GM18517 (cell line): ENCODE data around the gene DNAJC17.

Experiments
- ATAC-seq: cut with Tn5 transposase; IDR thresholded peaks from one replicate; pipeline ENCODE4 v1.9.1; 2021; ENCODE audit warnings: mild to moderate bottlenecking, moderate library complexity; ENCODE audit not compliant: unreplicated experiment

Gene DNAJC17

GRCh38 chr15:40743921-40744814, 63.1 kb downstream of the DNAJC17 start:
- ATAC-seq, result no peak

DNA sequence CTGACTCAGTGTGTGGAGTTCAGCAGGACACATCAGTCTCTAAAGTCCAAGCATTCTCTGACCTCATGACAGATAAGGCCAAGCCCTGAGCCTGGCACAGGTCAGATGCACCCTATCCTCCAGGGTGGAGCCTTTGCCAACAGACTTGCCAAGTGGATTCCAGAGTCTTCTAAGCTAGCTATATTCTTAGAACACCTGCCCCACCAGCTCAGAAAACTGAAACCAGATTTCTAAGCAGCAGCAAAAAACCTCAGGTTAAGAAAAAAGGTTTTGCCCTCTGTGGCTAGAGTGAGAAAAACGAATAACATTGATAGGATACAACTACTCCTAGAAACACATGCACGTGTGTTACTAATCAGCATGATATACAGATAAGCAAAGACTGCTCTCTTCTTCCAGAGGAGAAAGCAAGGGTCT, 63.8 kb downstream of the DNAJC17 start:
- ATAC-seq, result no peak

GRCh38 chr15:40739854-40740253, 67.4 kb downstream of the DNAJC17 start:
- ATAC-seq, result no peak

DNA sequence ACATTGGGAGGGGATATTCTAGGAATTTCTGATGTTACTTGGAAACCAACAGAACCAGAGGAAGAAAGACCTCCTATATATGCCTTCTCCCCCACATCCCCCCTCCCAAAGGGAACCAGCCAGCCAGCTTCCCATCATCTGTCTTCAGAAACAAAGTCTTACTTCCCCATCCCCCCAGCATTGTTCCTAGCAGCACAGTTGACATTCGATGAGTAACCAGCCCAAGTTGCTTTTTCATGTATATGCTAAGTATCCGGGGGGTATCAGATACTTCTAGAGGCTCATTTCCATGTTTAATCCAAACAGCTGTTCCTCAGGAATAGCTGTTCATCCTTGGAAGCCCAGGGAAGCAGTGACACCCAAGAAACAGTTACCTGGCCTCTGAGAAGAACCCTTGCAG, 68.2 kb downstream of the DNAJC17 start:
- no peak for ATAC-seq

DNA sequence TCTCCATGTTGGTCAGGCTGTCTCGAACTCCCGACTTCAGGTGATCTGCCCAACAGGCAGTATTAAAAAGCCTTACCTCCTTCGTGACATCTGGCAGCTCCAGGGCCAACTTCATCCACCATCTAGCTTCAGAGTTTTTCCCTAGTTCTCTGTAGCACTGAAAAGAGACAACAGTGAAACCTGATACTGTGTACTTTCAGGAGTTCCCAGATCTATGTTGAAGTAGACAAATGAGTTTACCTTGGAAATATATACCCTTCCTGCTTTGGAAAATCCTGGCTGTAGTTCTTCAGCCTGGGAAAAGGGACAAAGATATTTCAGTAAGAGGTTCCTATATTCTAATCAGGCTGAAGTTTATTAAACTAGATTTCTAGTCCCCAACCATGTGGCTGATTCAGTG, 70.2 kb downstream of the DNAJC17 start:
- no peak for ATAC-seq

DNA sequence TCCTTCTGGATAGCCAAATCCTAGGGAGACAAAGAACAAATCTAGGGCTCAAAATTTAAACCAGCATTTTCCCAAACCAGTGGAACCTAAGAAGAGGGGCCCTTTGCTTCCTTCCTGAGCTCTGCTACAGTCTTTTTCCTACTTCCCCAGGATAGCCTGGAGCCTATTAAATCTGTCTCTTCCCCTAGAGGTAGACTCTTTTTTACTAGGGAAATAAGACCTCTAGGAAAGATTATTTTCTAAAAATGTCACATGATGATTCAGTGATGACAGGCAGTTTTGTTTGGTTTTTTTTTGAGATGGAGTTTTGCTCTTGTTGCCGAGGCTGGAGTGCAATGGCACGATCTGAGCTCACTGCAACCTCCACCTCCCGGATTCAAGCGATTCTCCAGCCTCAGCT, 70.7 kb downstream of the DNAJC17 start:
- no peak for ATAC-seq

DNA sequence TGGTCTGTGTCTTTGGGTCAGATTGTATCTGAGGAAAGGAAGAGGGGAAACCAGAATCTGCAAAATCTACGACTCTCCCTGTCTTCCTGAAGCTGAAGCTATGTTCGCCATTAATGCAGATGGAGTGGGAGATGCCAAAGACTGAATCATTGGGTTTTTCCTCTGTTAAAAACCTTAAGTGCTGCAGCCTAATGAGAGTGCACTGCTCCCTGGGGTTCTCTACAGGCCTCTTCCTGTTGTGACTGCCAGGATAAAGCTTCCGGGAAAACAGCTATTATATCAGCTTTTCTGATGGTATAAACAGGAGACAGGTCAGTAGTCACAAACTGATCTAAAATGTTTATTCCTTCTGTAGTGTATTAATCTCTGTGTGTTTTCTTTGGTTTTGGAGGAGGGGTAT, 76.2 kb downstream of the DNAJC17 start:
- ATAC-seq, result no peak

- no peak for ATAC-seq
Observed at GRCh38 chr15:40723919-40724318, 83.4 kb downstream of the DNAJC17 start.

DNA sequence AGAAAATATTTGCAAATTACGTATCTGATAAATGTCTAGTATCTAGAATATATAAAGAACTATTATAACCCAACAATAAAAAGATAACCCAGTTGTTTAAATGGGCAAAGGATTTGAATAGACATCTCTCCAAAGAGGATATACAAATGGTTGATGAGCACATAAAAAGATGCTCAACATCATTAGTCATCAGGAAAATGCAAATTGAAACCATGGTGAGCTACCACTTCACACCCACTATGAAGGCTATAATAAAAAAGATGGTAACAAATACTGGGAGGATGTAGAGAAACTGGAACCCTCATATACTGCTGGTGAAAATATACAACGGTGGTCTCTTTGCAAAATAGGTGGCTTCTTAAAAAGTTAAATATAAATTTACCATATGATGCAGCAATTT, 84.3 kb downstream of the DNAJC17 start:
- ATAC-seq, result no peak

GRCh38 chr15:40722354-40722753, 84.9 kb downstream of the DNAJC17 start:
- no peak for ATAC-seq

DNA sequence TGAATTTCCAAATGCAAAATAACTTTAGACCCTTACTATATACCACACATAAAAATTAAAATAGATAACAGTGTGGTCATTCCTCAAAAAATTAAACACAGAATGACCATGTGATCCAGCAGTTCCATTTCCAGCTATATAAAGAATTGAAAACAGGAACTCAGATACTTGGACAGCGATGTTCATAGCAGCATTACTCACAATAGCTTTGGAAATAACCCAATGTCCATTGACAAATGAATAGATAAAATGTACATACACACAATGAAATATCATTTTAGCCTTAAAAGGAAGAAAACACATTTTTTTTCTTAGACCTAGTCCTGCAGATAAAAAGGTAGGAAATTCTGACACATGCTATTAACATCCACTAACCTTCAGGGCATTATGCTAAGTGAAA, 85.6 kb downstream of the DNAJC17 start:
- no peak for ATAC-seq

DNA sequence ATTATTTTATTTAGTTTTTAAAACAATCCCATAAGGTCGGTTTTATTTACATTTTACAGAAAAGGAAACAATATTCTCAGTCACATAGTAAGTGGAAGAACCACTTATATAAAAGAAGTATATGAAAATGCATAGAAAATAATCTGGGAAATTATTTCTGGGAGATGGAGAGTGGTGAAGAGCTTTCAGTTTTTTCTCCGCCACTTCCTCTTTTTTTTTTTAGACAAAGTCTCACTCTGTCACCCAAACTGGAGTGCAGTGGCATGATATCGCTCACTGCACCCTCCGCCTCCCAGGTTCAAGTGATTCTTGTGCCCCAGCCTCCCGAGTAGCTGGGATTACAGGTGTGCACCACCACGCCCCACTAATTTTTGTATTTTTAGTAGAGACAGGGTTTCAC, 91.1 kb downstream of the DNAJC17 start:
- ATAC-seq, result no peak
